Body of pancreas (tissue), 4 donors: ENCODE measurements around the gene URB2. TPM values are rescaled to one million over a fixed set of nuclear protein-coding genes. Genes with fewer than 3 reads are reported as not detected.
A peak's percentile ranks its signal among the peaks of the same experiment; 100 is the strongest.
"Not testable (repeated sequence)": the region's sequence is repeated elsewhere in the genome, so short reads cannot be mapped to it uniquely, and the experiment has no call there.

Source experiments
- ATAC-seq: fragments of 150-250 bp; one replicate; pipeline ENCODE4 v1.9.1; 2016
- DNase-seq, 4 donors: peaks; one replicate each; pipeline ENCODE4 v3.0.0-alpha.2; 2019
- H3K27ac ChIP-seq, 4 donors: fragments of 200-600 bp; sonication (generic); 1 replicate in 3 of 4; 2 replicates in 1 of 4; pipeline versions ENCODE4 v1.5.1 to v1.6.1; 2016 to 2019; ENCODE audit warnings: mild to moderate bottlenecking in 1 of 4, mixed read lengths in 1 of 4, moderate library complexity in 1 of 4
- H3K27me3 ChIP-seq, 2 donors: fragments of 200-600 bp; sonication (generic); one replicate each; pipeline ENCODE4 v1.6.0; 2016; ENCODE audit warnings: mild to moderate bottlenecking in 1 of 2
- H3K36me3 ChIP-seq, 2 donors: fragments of 200-600 bp; sonication (generic); replicated peaks in 1 of 2; 2 replicates each; pipeline ENCODE4 v1.5.1; 2016; ENCODE audit warnings: low read depth in 2 of 2; ENCODE audit not compliant: insufficient read depth in 1 of 2
- H3K4me1 ChIP-seq: fragments of 200-600 bp; sonication (generic); one replicate; pipeline ENCODE4 v1.6.0; 2016
- H3K4me3 ChIP-seq, 2 donors: fragments of 200-600 bp; sonication (generic); 1 replicate in 1 of 2; 2 replicates in 1 of 2; pipeline ENCODE4 v1.5.1; 2016 to 2019
- H3K9me3 ChIP-seq, 3 donors: fragments of 200-600 bp; sonication (generic); 1 replicate in 2 of 3; 2 replicates in 1 of 3; pipeline ENCODE4 v1.5.1; 2016
- CTCF ChIP-seq, 7 experiments: fragments of 450-650 bp in 4 of 7; fragments of 200-600 bp in 3 of 7; sonication (generic) in 3 of 7; IDR thresholded peaks; one replicate each; pipeline ENCODE4 v1.5.1; 2016 to 2019; ENCODE audit warnings: antibody characterized with exemption in 7 of 7
- POLR2A ChIP-seq, 3 donors: fragments of 450-650 bp; IDR thresholded peaks; one replicate each; pipeline ENCODE4 v1.6.1; 2016; ENCODE audit warnings: antibody characterized with exemption in 3 of 3, mild to moderate bottlenecking in 2 of 3
- WGBS, 2 donors: methylation state at CpG; one replicate each; pipeline ENCODE4 v1.1.5; 2017; 5-methylcytosine and 5-hydroxymethylcytosine counted together
- intact Hi-C: fragments of 100-400 bp; cut with DNase I; formaldehyde crosslinking; loops from one replicate; pipeline ENCODE4 v1.15.1; 2023
- total RNA-seq, 2 donors: library from RNA; depleted of rRNA; stranded (reverse); fragments of >200 nt; gene quantifications; one replicate each; pipeline ENCODE4 v1.1.0, GENCODE V29; 2016

URB2 gene
- total RNA-seq, 2 donors from 2014 or later, result 4.2 to 8.2 TPM

GRCh38 chr1:229620876-229621275 is 5.2 kb upstream of the URB2 start:
- intact Hi-C loops, result loop anchor here (10.0 kb wide), 1 partner anchor 56 kb away; no protein-coding TSS in a partner anchor
- peak in 1 of 4 donors; percentile 34 for DNase-seq
- H3K9me3 ChIP-seq, result no peaks in the 10 kb centered on the region
- WGBS, 2 donors, result 78 to 80% methylated on average over 3 of the region's 3 CpGs
- H3K4me1 ChIP-seq, result peaks cover 17% of the 10 kb centered on the region
- no peaks in the 10 kb centered on the region for H3K27me3 ChIP-seq
- no peak overlapping the region for H3K27ac ChIP-seq
- no peak for TF ChIP-seq CTCF (IDR thresholded peaks at IDR 0.05)
- no peak for TF ChIP-seq POLR2A (IDR thresholded peaks at IDR 0.05)
- H3K4me3 ChIP-seq, result no peak overlapping the region
- H3K36me3 ChIP-seq, result no peaks in the 10 kb centered on the region
- no peak for ATAC-seq

DNA sequence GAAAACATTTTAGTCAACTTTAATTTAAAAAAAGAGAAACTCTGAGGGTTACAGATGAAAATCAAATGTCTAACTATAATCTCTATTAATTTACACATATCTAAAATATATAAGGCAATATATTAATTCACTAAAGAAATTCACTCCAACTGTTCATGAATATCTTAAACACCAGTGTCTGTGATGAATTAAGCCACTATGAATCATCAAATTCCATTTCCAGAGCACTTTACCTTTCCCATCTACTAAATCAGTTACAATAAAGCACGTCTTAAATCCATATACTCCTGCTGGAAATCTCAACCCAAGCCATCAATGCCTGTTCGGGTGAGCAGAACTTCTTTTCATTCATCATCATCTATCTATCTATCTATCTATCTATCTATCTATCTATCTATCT is 4.4 kb upstream of the URB2 start:
- TF ChIP-seq CTCF (IDR thresholded peaks at IDR 0.05) (no peak), POLR2A (IDR thresholded peaks at IDR 0.05) (no peak)
- Histone ChIP-seq H3K36me3 (no peaks in the 10 kb centered on the region), H3K27ac (no peak overlapping the region), H3K27me3 (no peaks in the 10 kb centered on the region), H3K9me3 (no peaks in the 10 kb centered on the region), H3K4me3 (no peak overlapping the region), H3K4me1 (peaks cover 18% of the 10 kb centered on the region)
- no peak for DNase-seq
- WGBS, 2 donors, result 92 to 94% methylated on average over 2 of the region's 2 CpGs
- no peak for ATAC-seq
- intact Hi-C loops, result loop anchor here (10.0 kb wide), 1 partner anchor 57 kb away; no protein-coding TSS in a partner anchor

GRCh38 chr1:229622641-229623120 is 3.4 kb upstream of the URB2 start:
- not testable (repeated sequence) for H3K4me3 ChIP-seq, DNase-seq, H3K9me3 ChIP-seq, ATAC-seq, H3K36me3 ChIP-seq, H3K27ac ChIP-seq, H3K27me3 ChIP-seq
- intact Hi-C loops, result loop anchor here (10.0 kb wide), 1 partner anchor 58 kb away; no protein-coding TSS in a partner anchor
- peaks cover 28% of the 10 kb centered on the region for H3K4me1 ChIP-seq
- WGBS, 2 donors, result 62 to 68% methylated on average over 10 of the region's 10 CpGs

DNA sequence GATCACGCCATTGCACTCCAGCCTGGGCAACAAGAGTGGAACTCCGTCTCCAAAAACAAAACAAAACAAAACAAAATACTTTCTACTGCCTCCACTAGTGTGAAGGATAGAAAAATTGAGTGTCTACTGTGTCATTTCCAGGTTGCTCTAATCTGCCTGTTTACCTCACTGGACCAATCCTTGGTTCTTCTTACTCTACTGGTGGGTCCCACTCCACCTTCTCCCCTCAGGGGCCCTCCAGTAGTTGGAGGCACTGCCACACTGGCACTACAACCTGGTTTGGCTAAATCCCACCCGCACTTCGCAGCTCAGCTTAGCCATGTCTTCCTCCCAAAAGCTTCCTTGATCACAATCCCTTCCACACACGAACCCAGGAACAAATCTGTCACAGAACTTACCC is 2.8 kb upstream of the URB2 start:
- H3K9me3 ChIP-seq, result no peaks in the 10 kb centered on the region
- TF ChIP-seq POLR2A (IDR thresholded peaks at IDR 0.05) (no peak), CTCF (IDR thresholded peaks at IDR 0.05) (no peak)
- WGBS, 2 donors, result 85 to 95% methylated on average over 5 of the region's 5 CpGs
- peaks cover 28% of the 10 kb centered on the region for H3K4me1 ChIP-seq
- H3K27ac ChIP-seq, result no peak overlapping the region
- H3K27me3 ChIP-seq, result no peaks in the 10 kb centered on the region
- intact Hi-C loops, result loop anchor here (10.0 kb wide), 1 partner anchor 58 kb away; no protein-coding TSS in a partner anchor
- H3K4me3 ChIP-seq, result no peak overlapping the region
- ATAC-seq (no peak), DNase-seq (no peak)
- H3K36me3 ChIP-seq, result no peaks in the 10 kb centered on the region

- TF ChIP-seq POLR2A (IDR thresholded peaks at IDR 0.05) (no peak), CTCF (IDR thresholded peaks at IDR 0.05) (no peak)
- Histone ChIP-seq H3K27me3 (no peaks in the 10 kb centered on the region), H3K36me3 (no peaks in the 10 kb centered on the region), H3K4me1 (peaks cover 28% of the 10 kb centered on the region), H3K27ac (no peak overlapping the region), H3K4me3 (no peak overlapping the region), H3K9me3 (no peaks in the 10 kb centered on the region)
- intact Hi-C loops, result loop anchor here (10.0 kb wide), 1 partner anchor 59 kb away; no protein-coding TSS in a partner anchor
- ATAC-seq, result no peak
- DNase-seq, result no peak
- WGBS, 2 donors, result 58 to 71% methylated on average over 1 of the region's 1 CpG
Observed at GRCh38 chr1:229623838-229624237, 2.2 kb upstream of the URB2 start.
